Measurements from ENCODE around the gene RAPGEF1. TPM values are rescaled to one million over a fixed set of nuclear protein-coding genes. Genes with fewer than 3 reads are reported as not detected.

The RAPGEF1 gene
- total RNA-seq, 1 donor from 2014 or later = 146 TPM

DNA sequence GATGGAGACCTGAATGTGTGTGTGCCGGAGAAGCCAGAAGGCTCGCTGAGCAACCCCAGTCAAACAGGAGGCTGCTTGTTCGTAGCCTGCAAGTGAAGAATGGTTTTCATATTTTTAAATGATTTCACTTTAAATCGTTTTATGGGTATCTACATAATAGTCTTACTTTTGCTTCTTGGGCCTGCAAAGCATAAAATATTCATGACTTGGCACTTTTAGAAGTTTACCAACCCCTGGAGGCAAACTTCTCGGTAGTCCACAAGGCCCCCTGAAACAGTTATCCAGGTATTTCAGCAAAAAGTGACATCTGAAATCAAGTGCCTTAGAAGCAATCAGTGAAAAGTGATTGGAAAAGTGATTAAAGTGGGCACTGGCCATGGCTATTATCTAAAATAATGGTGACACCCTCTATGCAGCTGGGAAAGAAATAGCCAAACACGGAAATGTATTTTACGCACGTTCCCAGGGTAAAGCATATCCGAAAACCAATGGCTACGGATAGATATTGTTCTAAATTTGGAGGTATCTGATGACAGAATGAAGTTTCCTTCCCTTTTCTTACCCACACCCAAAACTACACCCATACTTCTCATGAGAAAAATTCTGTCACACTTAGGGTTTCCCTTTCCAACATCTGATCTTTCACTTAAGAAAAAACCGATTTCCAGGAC is 39.0 kb downstream of the RAPGEF1 start:
- no peaks in the 10 kb centered on the region for H3K36me3 ChIP-seq
- ATAC-seq = no peak
- no peak overlapping the region for H3K4me3 ChIP-seq
- H3K27me3 ChIP-seq (ENCODE audit: low read depth) = no peaks in the 10 kb centered on the region
- H3K27ac ChIP-seq = peak overlapping the region; percentile 74
- peaks cover 99% of the 10 kb centered on the region for H3K4me1 ChIP-seq
- TF ChIP-seq, protein P1, sequence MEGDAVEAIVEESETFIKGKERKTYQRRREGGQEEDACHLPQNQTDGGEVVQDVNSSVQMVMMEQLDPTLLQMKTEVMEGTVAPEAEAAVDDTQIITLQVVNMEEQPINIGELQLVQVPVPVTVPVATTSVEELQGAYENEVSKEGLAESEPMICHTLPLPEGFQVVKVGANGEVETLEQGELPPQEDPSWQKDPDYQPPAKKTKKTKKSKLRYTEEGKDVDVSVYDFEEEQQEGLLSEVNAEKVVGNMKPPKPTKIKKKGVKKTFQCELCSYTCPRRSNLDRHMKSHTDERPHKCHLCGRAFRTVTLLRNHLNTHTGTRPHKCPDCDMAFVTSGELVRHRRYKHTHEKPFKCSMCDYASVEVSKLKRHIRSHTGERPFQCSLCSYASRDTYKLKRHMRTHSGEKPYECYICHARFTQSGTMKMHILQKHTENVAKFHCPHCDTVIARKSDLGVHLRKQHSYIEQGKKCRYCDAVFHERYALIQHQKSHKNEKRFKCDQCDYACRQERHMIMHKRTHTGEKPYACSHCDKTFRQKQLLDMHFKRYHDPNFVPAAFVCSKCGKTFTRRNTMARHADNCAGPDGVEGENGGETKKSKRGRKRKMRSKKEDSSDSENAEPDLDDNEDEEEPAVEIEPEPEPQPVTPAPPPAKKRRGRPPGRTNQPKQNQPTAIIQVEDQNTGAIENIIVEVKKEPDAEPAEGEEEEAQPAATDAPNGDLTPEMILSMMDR (IDR thresholded peaks at IDR 0.05) = no peak
- no peak for DNase-seq
- intact Hi-C loops (cut with DNase I) = no loop called here
- no peaks in the 10 kb centered on the region for H3K9me3 ChIP-seq

DNA sequence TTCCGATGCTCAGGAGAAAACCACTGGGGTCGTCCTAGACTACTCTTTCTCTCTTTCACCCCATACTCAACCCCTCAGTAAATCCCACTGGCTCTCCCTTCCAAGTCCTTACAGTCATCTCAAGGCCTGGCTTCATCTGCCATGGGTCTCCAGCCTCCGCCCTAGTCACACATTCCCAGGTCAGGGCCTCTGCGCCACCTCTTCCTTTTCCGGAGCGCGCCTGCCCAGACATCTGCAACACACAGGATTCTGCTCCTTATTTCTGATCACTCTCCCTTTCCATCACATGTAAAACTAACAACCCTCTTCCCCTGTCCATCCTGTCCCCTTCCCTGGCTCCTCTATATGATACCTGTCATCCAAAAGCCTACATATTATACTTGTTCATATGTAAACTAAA is 39.8 kb downstream of the RAPGEF1 start:
- no peak for DNase-seq
- TF ChIP-seq, protein P1 (IDR thresholded peaks at IDR 0.05) = no peak
- H3K4me1 ChIP-seq = peaks cover 97% of the 10 kb centered on the region
- no peak overlapping the region for H3K4me3 ChIP-seq
- H3K36me3 ChIP-seq = no peaks in the 10 kb centered on the region
- intact Hi-C loops (cut with DNase I) = no loop called here
- ATAC-seq = no peak
- peak overlapping the region; percentile 74 for H3K27ac ChIP-seq
- no peaks in the 10 kb centered on the region for H3K9me3 ChIP-seq
- H3K27me3 ChIP-seq (ENCODE audit: low read depth) = no peaks in the 10 kb centered on the region

DNA sequence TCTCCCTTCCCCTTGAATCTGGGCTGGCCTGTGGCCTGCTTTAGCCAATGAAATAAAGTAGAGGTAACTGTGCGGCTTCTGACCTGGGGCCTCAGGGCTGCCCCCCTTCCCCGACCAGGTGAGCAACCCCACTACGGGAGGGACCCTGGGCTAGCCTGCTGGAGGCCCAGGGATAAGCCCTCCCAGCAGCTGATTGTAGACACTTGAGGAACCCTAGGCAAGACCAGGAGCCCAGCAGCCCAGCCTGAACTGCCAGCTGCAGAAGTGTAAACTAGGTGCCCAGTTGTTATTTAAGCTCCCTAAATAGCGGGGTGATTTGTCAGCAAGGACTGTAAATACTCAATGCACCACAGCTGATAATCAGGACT is 41.3 kb downstream of the RAPGEF1 start:
- peaks cover 92% of the 10 kb centered on the region for H3K4me1 ChIP-seq

DNA sequence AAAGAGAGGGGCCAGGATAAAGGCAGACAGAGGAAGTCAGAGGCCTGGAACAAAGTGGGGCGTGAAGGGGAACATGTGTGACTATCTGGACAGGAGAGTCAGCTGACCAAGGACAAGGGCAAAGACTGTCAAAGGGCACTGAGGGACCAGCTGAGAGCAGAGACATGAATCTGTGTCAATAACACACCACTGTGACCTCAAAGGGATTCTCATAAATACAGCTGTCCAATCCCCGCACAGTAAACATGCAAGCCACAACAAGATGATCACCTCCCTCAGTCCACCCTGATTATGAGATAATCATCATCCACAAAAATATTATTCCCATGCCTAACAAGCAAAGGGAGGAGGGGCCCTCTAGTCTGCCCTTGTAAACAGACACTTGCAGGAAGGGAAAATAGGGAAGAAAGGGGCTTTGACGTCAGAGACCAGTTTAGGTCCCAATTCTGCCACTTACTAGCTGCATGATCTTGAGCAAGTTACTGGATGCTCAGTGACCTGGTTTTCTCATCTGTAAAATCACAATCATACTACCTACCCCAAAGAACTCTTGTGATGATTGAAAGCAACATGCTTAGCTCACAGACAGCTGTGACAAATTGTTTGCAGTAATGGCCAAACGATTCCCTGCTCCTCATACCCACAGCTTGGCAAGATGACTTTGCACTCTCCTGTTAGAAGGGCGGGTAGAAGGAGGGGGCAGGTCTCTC is 41.8 kb downstream of the RAPGEF1 start:
- intact Hi-C loops (cut with DNase I) = no loop called here
- H3K4me1 ChIP-seq = peaks cover 92% of the 10 kb centered on the region
- no peaks in the 10 kb centered on the region for H3K9me3 ChIP-seq
- TF ChIP-seq, protein P1 (IDR thresholded peaks at IDR 0.05) = no peak
- DNase-seq (no peak), ATAC-seq (peak; percentile 51 to 66)
- H3K27me3 ChIP-seq (ENCODE audit: low read depth) = no peaks in the 10 kb centered on the region
- H3K27ac ChIP-seq = peak overlapping the region; percentile 74
- H3K4me3 ChIP-seq = no peak overlapping the region
- no peaks in the 10 kb centered on the region for H3K36me3 ChIP-seq

More for the DNA sequence above, 41.3 kb downstream of the RAPGEF1 start:
- H3K27ac ChIP-seq = peak overlapping the region; percentile 74
- no peak for DNase-seq
- H3K4me3 ChIP-seq = no peak overlapping the region
- no peaks in the 10 kb centered on the region for H3K27me3 ChIP-seq (ENCODE audit: low read depth)
- no peaks in the 10 kb centered on the region for H3K36me3 ChIP-seq
- no peak for ATAC-seq
- TF ChIP-seq, protein P1 (IDR thresholded peaks at IDR 0.05) = no peak
- intact Hi-C loops (cut with DNase I) = no loop called here
- no peaks in the 10 kb centered on the region for H3K9me3 ChIP-seq

DNA sequence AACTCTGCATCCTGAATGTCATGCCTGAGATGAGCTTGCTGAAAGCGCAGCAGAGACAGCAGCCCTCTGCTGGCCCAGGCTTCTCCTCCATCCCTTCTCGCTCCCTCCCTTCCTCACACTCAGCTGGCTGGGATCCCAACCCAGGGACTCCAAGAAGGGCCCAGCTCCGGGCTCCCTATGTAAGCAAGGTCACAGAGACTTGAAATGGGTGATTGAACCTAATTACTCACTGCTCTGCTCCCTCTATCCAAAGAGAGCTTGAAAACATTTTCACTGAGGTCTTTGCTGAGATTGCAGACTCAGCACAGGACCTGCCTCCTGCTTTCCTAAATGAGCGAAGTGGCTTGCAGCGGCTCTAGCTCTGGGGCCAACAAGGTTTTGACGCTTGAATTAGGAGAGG is 42.8 kb downstream of the RAPGEF1 start:
- peaks cover 92% of the 10 kb centered on the region for H3K4me1 ChIP-seq
- no peak for DNase-seq

More for the DNA sequence above, 42.8 kb downstream of the RAPGEF1 start:
- Histone ChIP-seq H3K27me3 (ENCODE audit: low read depth) (no peaks in the 10 kb centered on the region), H3K36me3 (no peaks in the 10 kb centered on the region), H3K9me3 (no peaks in the 10 kb centered on the region), H3K4me3 (no peak overlapping the region), H3K27ac (peak overlapping the region; percentile 74)
- TF ChIP-seq, protein P1 (IDR thresholded peaks at IDR 0.05) = no peak
- ATAC-seq = no peak
- intact Hi-C loops (cut with DNase I) = no loop called here
